ENCODE data around the gene GARIN1A.
A peak's percentile ranks its signal among the peaks of the same experiment; 100 is the strongest.

GARIN1A gene

DNA sequence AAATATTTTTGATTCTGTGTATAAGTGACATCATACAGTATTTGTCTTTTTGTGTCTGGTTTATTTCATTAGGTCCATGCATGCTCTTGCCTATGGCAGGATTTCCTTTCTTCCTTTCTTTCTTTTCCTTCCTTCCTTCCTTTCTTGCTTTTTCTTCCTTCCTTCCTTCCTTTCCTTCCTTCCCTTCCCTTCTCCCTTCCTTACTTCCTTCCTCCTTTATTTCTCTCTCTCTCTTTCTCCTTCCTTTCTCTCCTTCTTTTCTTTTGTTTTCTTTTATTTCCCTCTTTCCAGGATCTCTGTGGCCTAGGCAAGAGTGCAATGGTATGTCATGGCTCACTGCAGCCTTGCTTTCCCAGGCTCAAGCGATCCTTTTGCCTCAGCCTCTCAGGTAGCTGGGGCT, 35.7 kb downstream of the GARIN1A start:
- Histone ChIP-seq H3K36me3 (ENCODE audit: control insufficient read depth in 2 of 2, insufficient read depth in 1 of 2, low read length in 2 of 2) (no peaks in the 10 kb centered on the region), H3K4me3 (ENCODE audit: low read depth, low read length) (no peak overlapping the region), H3K27ac (ENCODE audit: extremely low read depth, low read depth, low read length) (no peak overlapping the region), H3K9me3 (ENCODE audit: control insufficient read depth, insufficient read depth, low read depth, low read length) (no peaks in the 10 kb centered on the region), H3K4me1 (ENCODE audit: control insufficient read depth, insufficient read depth, low read length) (no peaks in the 10 kb centered on the region)
- TF ChIP-seq ZNF26 (tag by site-specific recombination; IDR thresholded peaks at IDR 0.05) (0 out of 2 replicates have a peak, but pooled peaks have one; percentile 30), ZNF366 (tag by site-specific recombination; conservative IDR thresholded peaks at IDR 0.05) (peak; percentile 93), ZNF792 (tag by site-specific recombination; IDR thresholded peaks at IDR 0.05) (no peak), KLF16 (tag by site-specific recombination; IDR thresholded peaks at IDR 0.05) (no peak), ATF2 (tag by site-specific recombination; IDR thresholded peaks at IDR 0.05; ENCODE audit: low read depth) (0 out of 2 replicates have a peak, but pooled peaks have one; percentile 23), PRDM1 (tag by site-specific recombination; IDR thresholded peaks at IDR 0.05) (peak; percentile 93)
- ChIA-PET CTCF (interaction anchor here (0.6 kb wide), 1 partner anchor 196 kb away, joined by 5 read pairs; no protein-coding TSS in a partner anchor), POLR2A (no interaction called here)

- Histone ChIP-seq H3K36me3 (ENCODE audit: control insufficient read depth in 2 of 2, insufficient read depth in 1 of 2, low read length in 2 of 2) (no peaks in the 10 kb centered on the region), H3K4me1 (ENCODE audit: control insufficient read depth, insufficient read depth, low read length) (no peaks in the 10 kb centered on the region), H3K9me3 (ENCODE audit: control insufficient read depth, insufficient read depth, low read depth, low read length) (no peaks in the 10 kb centered on the region), H3K4me3 (ENCODE audit: low read depth, low read length) (no peak overlapping the region), H3K27ac (ENCODE audit: extremely low read depth, low read depth, low read length) (no peak overlapping the region)
- CTCF ChIA-PET, result interaction anchor here (0.6 kb wide), 2 partner anchors 152 to 195 kb away, joined by 3 to 5 read pairs; no protein-coding TSS in a partner anchor
- TF ChIP-seq GLIS2 (tag by site-specific recombination; IDR thresholded peaks at IDR 0.05), result no peak
- TF ChIP-seq ZNF600 (tag by site-specific recombination; IDR thresholded peaks at IDR 0.05), result no peak
- TF ChIP-seq PRDM4 (tag by site-specific recombination; IDR thresholded peaks at IDR 0.05), result no peak
- TF ChIP-seq ZSCAN18 (tag by site-specific recombination; IDR thresholded peaks at IDR 0.05), result no peak
- no peak for TF ChIP-seq ZNF423 (tag by site-specific recombination; IDR thresholded peaks at IDR 0.05)
- TF ChIP-seq, protein P1, sequence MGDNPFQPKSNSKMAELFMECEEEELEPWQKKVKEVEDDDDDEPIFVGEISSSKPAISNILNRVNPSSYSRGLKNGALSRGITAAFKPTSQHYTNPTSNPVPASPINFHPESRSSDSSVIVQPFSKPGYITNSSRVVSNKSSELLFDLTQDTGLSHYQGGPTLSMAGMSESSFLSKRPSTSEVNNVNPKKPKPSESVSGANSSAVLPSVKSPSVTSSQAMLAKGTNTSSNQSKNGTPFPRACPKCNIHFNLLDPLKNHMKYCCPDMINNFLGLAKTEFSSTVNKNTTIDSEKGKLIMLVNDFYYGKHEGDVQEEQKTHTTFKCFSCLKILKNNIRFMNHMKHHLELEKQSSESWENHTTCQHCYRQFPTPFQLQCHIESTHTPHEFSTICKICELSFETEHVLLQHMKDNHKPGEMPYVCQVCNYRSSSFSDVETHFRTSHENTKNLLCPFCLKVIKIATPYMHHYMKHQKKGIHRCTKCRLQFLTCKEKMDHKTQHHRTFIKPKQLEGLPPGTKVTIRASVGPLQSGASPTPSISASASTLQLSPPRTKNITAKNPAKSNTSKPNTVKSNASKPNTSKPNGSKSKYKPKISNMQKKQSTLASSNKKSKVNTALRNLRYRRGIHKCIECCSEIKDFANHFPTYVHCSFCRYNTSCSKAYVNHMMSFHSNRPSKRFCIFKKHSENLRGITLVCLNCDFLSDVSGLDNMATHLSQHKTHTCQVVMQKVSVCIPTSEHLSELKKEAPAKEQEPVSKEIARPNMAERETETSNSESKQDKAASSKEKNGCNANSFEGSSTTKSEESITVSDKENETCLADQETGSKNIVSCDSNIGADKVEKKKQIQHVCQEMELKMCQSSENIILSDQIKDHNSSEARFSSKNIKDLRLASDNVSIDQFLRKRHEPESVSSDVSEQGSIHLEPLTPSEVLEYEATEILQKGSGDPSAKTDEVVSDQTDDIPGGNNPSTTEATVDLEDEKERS (tag by site-specific recombination; IDR thresholded peaks at IDR 0.05), result no peak
- TF ChIP-seq ZNF394 (tag by site-specific recombination; IDR thresholded peaks at IDR 0.05; ENCODE audit: borderline replicate concordance), result no peak
- no peak for TF ChIP-seq KLF8 (tag by site-specific recombination; IDR thresholded peaks at IDR 0.05)
- no peak for TF ChIP-seq ZNF280C (tag by site-specific recombination; IDR thresholded peaks at IDR 0.05)
- TF ChIP-seq ZNF585B (tag by site-specific recombination; IDR thresholded peaks at IDR 0.05), result no peak
- no peak for TF ChIP-seq ZNF26 (tag by site-specific recombination; IDR thresholded peaks at IDR 0.05)
- no peak for TF ChIP-seq ZNF404 (tag by site-specific recombination; IDR thresholded peaks at IDR 0.05)
- POLR2A ChIA-PET, result no interaction called here
These were observed 36.1 kb downstream of the GARIN1A start for GRCh38 chr7:128708235-128708634.

Data from HEK293 (cell line).